Progenitor cell of endocrine pancreas (in vitro differentiated cells): ENCODE data around the gene NTSR1. TPM values are rescaled to one million over a fixed set of nuclear protein-coding genes. Genes with fewer than 3 reads are reported as not detected.

Experiments used
- DNase-seq: peaks from one replicate; pipeline ENCODE4 v3.0.0; 2021; ENCODE audit warnings: low spot score; ENCODE audit not compliant: unreplicated experiment
- H3K27ac Mint-ChIP-seq: 2 replicates; pipeline ENCODE4 v1.8.0; 2021; ENCODE audit warnings: mild to moderate bottlenecking, moderate library complexity, mixed read lengths
- H3K27me3 Mint-ChIP-seq: 2 replicates; pipeline ENCODE4 v1.8.0; 2021; ENCODE audit warnings: mixed read lengths
- H3K36me3 Mint-ChIP-seq: 2 replicates; pipeline ENCODE4 v1.8.0; 2022; ENCODE audit warnings: mixed read lengths; ENCODE audit not compliant: insufficient read depth
- H3K4me1 Mint-ChIP-seq: 2 replicates; pipeline ENCODE4 v1.8.0; 2021; ENCODE audit warnings: low read depth, mixed read lengths
- H3K4me3 Mint-ChIP-seq: 2 replicates; pipeline ENCODE4 v1.8.0; 2021; ENCODE audit warnings: low read depth, mild to moderate bottlenecking, moderate library complexity, mixed read lengths
- H3K9me3 Mint-ChIP-seq: 2 replicates; pipeline ENCODE4 v1.8.0; 2021; ENCODE audit warnings: low read depth, mixed read lengths
- total RNA-seq: library from RNA; stranded (reverse); gene quantifications from 2 replicates; pipeline ENCODE4 v1.2.1, GENCODE V29; 2021
- TF ChIP-seq, protein P1 (sequence below): fragments of 200-600 bp; sonication (generic); IDR thresholded peaks from one replicate; pipeline ENCODE4 v1.5.0; 2021; ENCODE audit warnings: antibody characterized with exemption, mild to moderate bottlenecking; ENCODE audit not compliant: unreplicated experiment

Gene NTSR1
- total RNA-seq, 1 donor from 2014 or later: not detected

DNA sequence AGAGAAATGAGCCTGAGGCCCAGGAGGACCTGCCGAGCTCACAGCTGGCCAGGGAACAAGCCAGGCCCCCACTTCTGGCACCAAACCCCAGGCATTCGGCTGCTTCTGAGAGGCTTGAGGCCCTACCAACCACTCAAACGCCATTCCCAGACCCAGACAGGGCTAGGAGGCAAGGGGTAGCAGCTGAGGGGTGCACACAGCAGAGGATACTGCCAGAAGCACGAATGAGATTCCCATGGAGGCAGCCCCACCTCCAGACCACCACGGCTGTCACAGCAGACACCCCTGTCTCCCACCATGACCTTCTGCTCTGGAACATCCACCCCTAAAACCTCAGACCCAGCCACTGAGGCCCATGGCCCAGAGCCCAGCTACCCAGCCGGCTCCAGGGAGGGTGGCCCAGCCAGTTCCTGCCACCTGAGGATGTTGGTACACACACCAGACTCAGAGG is 36.1 kb downstream of the NTSR1 start:
- peaks cover 27% of the 10 kb centered on the region for H3K27me3 Mint-ChIP-seq
- H3K27ac Mint-ChIP-seq: no peak overlapping the region
- H3K4me1 Mint-ChIP-seq: no peaks in the 10 kb centered on the region
- TF ChIP-seq, protein P1, sequence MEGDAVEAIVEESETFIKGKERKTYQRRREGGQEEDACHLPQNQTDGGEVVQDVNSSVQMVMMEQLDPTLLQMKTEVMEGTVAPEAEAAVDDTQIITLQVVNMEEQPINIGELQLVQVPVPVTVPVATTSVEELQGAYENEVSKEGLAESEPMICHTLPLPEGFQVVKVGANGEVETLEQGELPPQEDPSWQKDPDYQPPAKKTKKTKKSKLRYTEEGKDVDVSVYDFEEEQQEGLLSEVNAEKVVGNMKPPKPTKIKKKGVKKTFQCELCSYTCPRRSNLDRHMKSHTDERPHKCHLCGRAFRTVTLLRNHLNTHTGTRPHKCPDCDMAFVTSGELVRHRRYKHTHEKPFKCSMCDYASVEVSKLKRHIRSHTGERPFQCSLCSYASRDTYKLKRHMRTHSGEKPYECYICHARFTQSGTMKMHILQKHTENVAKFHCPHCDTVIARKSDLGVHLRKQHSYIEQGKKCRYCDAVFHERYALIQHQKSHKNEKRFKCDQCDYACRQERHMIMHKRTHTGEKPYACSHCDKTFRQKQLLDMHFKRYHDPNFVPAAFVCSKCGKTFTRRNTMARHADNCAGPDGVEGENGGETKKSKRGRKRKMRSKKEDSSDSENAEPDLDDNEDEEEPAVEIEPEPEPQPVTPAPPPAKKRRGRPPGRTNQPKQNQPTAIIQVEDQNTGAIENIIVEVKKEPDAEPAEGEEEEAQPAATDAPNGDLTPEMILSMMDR: no peak
- DNase-seq: no peak
- H3K4me3 Mint-ChIP-seq: no peak overlapping the region
- H3K36me3 Mint-ChIP-seq: no peaks in the 10 kb centered on the region
- peaks cover 3% of the 10 kb centered on the region for H3K9me3 Mint-ChIP-seq

- H3K4me3 Mint-ChIP-seq: no peak overlapping the region
- no peak overlapping the region for H3K27ac Mint-ChIP-seq
- no peak for DNase-seq
- H3K9me3 Mint-ChIP-seq: peaks cover 3% of the 10 kb centered on the region
- no peaks in the 10 kb centered on the region for H3K4me1 Mint-ChIP-seq
- H3K27me3 Mint-ChIP-seq: peaks cover 25% of the 10 kb centered on the region
- no peaks in the 10 kb centered on the region for H3K36me3 Mint-ChIP-seq
- TF ChIP-seq, protein P1: no peak
Measured at GRCh38 chr20:62745279-62745951, 36.8 kb downstream of the NTSR1 start.

GRCh38 chr20:62745952-62746288 is 37.3 kb downstream of the NTSR1 start:
- Mint-ChIP-seq H3K4me3 (no peak overlapping the region), H3K36me3 (no peaks in the 10 kb centered on the region)
- no peak for DNase-seq

GRCh38 chr20:62748311-62748710 is 39.7 kb downstream of the NTSR1 start:
- H3K36me3 Mint-ChIP-seq: no peaks in the 10 kb centered on the region
- H3K4me1 Mint-ChIP-seq: no peaks in the 10 kb centered on the region
- H3K4me3 Mint-ChIP-seq: no peak overlapping the region
- DNase-seq: no peak
- H3K27me3 Mint-ChIP-seq: peaks cover 28% of the 10 kb centered on the region
- no peak overlapping the region for H3K27ac Mint-ChIP-seq
- H3K9me3 Mint-ChIP-seq: peaks cover 3% of the 10 kb centered on the region
- TF ChIP-seq, protein P1: no peak

More at GRCh38 chr20:62745952-62746288, 37.3 kb downstream of the NTSR1 start:
- H3K27me3 Mint-ChIP-seq: peaks cover 25% of the 10 kb centered on the region
- TF ChIP-seq, protein P1: no peak
- H3K27ac Mint-ChIP-seq: no peak overlapping the region
- H3K4me1 Mint-ChIP-seq: no peaks in the 10 kb centered on the region
- H3K9me3 Mint-ChIP-seq: peaks cover 3% of the 10 kb centered on the region

DNA sequence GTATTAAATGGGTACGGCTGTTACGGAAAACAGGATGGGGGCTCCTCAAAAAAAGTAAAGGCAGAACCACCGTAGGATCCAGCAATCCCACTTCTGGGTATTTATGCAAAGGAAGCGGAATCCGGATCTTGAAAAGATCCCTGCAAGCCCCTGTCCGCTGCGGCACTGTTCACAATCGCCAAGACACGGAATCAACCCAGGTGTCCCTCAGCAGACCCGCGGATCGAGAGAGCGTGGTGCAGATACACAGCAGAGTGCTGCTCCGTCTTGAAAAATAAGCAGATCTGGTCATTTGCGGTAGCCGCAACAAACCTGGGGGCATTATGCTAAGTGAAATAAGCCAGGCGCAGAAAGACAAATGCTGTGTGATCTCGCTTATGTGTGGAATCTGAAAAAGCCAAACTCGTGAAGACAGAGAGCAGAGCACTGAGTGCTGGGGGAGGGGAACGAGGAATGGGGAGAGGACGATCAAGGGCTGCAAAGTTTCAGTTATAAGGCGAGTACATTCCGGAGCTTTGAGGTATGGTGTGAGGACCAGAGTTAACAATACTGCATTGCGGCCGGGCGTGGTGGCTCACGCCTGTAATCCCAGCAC is 41.3 kb downstream of the NTSR1 start:
- Mint-ChIP-seq H3K9me3 (peaks cover 3% of the 10 kb centered on the region), H3K36me3 (no peaks in the 10 kb centered on the region), H3K4me1 (no peaks in the 10 kb centered on the region), H3K27me3 (peaks cover 26% of the 10 kb centered on the region), H3K27ac (no peak overlapping the region), H3K4me3 (no peak overlapping the region)
- DNase-seq: no peak
- TF ChIP-seq, protein P1: no peak
